GM12872 (cell line): ENCODE results near the gene PDLIM4.

Experiments used
- CTCF ChIP-seq: IDR thresholded peaks from 3 replicates; pipeline ENCODE4 v1.5.1; 2011; ENCODE audit warnings: low read depth, mild to moderate bottlenecking, low read length, moderate library complexity; ENCODE audit not compliant: insufficient read depth

PDLIM4 gene

GRCh38 chr5:132235340-132235739, 22.2 kb upstream of the PDLIM4 start:
- no peak for TF ChIP-seq CTCF

DNA sequence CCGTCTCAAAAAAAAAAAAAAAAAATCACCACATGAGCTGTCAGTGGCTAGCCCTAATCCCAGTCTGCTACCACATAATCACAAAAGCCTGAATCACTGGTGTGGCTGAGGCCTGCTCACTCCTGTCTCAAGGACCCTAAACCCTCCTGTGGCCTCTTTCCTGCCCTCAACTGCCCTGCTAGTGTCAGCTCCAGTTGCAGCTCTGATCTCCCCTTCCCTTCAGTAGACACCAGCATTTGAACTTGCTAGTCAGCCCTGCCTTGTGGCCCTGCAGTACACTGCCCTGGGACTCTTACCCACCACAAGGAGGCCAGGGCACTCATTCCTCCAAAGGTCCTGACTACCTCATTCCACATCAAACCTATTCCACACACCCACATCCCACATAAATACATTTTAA, 20.4 kb upstream of the PDLIM4 start:
- TF ChIP-seq CTCF: no peak

DNA sequence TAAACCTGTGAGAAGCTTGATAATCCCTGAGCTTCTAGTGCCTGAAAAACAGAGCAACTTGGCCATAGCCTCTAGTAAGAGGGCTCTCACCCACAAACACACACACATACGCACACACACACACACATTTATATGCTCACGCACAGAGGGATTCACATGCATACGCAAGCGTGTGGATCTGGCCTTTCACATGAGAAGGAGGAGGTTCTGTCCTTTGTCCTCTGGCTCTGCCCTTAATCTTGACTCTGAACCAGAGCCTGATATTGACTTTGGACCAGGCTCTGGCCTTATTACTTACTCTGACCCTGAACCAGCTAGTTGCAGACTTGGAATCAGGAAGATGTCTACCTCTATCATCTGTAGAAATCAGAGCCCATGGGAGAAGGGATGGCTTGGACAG, 19.8 kb upstream of the PDLIM4 start:
- TF ChIP-seq CTCF: no peak

DNA sequence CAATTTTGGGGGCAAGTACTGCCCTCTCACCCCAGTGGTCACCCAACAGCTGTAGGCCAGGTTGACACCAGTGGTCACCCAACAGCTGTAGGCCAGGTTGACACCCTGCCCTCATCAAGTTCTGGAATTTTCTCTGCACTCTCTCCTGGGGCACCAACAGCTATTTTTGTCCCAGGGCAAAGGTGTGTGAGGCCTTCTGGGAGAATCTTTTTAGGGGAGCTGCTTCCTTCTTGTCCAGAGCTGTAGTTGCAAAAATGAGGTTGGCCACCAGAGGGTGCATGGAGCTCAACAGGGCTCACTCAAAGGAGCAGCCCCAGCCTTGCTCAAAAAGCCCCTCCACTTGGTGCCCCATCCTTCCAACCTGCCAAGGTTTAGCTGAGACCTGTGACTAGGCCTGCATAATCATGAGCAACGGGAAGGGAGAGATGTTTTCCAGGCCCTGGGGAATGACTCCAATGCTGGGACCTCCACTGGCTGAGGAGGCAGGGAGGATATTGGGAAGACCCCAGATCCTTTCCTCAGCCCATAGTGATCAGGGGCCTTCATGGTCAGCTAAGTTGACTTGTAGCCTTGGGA, 19.2 kb upstream of the PDLIM4 start:
- TF ChIP-seq CTCF: peak; percentile 92

DNA sequence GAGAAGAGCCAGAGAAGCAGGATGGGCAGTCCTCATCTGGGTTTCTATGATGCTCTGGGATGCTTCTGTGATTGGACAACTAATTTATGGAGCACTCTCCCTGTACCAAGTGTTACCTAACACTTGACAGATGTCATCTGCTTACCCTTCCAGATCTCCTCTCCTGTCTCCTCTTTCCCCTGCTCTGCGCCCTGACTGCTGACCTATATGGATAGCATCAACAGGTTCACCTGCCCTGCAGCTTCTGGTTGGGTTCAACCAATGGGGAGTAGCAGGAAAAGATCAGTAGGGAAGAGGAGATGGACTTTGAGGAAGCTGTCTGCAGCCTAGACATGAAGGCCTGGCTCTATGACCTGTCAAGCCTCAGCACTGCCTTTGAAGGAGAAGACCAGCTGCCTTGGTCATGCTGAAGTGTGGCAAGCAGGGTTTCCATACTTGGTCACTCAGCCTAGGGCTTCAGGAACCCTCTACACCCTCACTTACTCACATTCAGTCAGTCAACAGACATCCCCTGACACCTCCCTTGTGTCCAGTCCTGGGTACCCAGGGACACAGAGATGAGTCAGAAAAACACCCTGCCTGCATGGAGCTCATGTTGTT, 18.5 kb upstream of the PDLIM4 start:
- TF ChIP-seq CTCF: no peak

DNA sequence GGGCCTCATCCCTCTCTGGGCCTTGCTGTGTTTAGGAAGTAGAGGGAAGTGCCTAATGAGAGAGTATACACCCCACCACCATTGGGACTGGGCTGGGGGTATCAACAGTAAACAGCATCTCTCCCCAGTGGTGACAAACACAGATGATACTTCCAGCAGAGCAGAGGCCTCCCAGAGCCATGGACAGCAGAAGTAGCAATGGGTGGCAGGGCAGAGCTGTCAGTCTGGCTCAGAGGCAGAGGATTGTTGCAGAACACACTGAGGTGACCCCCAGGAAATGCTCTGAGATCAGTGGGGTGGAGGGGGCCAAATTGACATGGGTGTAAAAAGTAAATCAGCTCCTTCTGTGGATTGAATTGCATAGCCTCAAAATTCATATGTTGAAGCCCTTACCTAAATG, 17.7 kb upstream of the PDLIM4 start:
- no peak for TF ChIP-seq CTCF

- TF ChIP-seq CTCF: no peak
Observed at GRCh38 chr5:132243366-132243977, 14.0 kb upstream of the PDLIM4 start.
